Breast epithelium (tissue), 4 donors: ENCODE results near the gene C12orf75. TPM values are rescaled to one million over a fixed set of nuclear protein-coding genes. Genes with fewer than 3 reads are reported as not detected.
"Not testable (repeated sequence)": the region's sequence is repeated elsewhere in the genome, so short reads cannot be mapped to it uniquely, and the experiment has no call there.

Experiments
- DNase-seq, 2 donors: peaks; one replicate each; pipeline ENCODE4 v3.0.0-alpha.2; 2019; ENCODE audit warnings: low spot score in 2 of 2
- H3K27ac ChIP-seq, 2 donors: fragments of 200-600 bp; sonication (generic) in 1 of 2; one replicate each; pipeline ENCODE4 v1.5.1; 2016 to 2019; ENCODE audit warnings: mild to moderate bottlenecking in 1 of 2
- H3K27me3 ChIP-seq, 2 donors: fragments of 200-600 bp; sonication (generic) in 1 of 2; one replicate each; pipeline versions ENCODE4 v1.5.1 to v1.6.0; 2017 to 2019; ENCODE audit warnings: control low read depth in 1 of 2, mild to moderate bottlenecking in 1 of 2
- H3K36me3 ChIP-seq: fragments of 200-600 bp; one replicate; pipeline ENCODE4 v1.5.1; 2019
- H3K4me1 ChIP-seq, 2 donors: fragments of 200-600 bp; sonication (generic); one replicate each; pipeline ENCODE4 v1.5.1; 2016 to 2019; ENCODE audit warnings: control low read depth in 1 of 2
- H3K4me3 ChIP-seq, 3 donors: fragments of 200-600 bp; sonication (generic); 1 replicate in 2 of 3; 2 replicates in 1 of 3; pipeline ENCODE4 v1.5.1; 2016 to 2019; ENCODE audit warnings: mild to moderate bottlenecking in 3 of 3, moderate library complexity in 2 of 3
- H3K9me3 ChIP-seq, 2 donors: fragments of 200-600 bp; sonication (generic) in 1 of 2; one replicate each; pipeline ENCODE4 v1.5.1; 2016 to 2019; ENCODE audit warnings: control low read depth in 1 of 2
- POLR2A ChIP-seq: fragments of 450-650 bp; IDR thresholded peaks from one replicate; pipeline ENCODE4 v1.6.1; 2016; ENCODE audit warnings: antibody characterized with exemption, mild to moderate bottlenecking, moderate library complexity
- POLR2AphosphoS5 ChIP-seq, 3 donors: sonication (generic); formaldehyde crosslinking; IDR thresholded peaks; one replicate each; pipeline ENCODE4 v1.6.1; 2017; ENCODE audit warnings: antibody characterized with exemption in 3 of 3
- intact Hi-C: fragments of 100-400 bp; cut with DNase I; formaldehyde crosslinking; loops from one replicate; pipeline ENCODE4 v1.15.1; 2023; ENCODE audit warnings: low total_unique reads
- total RNA-seq, 3 donors: library from RNA; depleted of rRNA; stranded (reverse); fragments of >200 nt; gene quantifications; one replicate each; pipeline ENCODE4 v1.1.0, GENCODE V29; 2016
- TF ChIP-seq, protein P1 (sequence below), 3 donors: fragments of 450-650 bp; IDR thresholded peaks; one replicate each; pipeline ENCODE4 v1.5.1; 2016 to 2017; ENCODE audit warnings: antibody characterized with exemption in 3 of 3, mild to moderate bottlenecking in 3 of 3, moderate library complexity in 3 of 3

C12orf75 gene
- total RNA-seq, 3 donors from 2014 or later, result 2.4 to 20.9 (median 20.0) TPM

DNA sequence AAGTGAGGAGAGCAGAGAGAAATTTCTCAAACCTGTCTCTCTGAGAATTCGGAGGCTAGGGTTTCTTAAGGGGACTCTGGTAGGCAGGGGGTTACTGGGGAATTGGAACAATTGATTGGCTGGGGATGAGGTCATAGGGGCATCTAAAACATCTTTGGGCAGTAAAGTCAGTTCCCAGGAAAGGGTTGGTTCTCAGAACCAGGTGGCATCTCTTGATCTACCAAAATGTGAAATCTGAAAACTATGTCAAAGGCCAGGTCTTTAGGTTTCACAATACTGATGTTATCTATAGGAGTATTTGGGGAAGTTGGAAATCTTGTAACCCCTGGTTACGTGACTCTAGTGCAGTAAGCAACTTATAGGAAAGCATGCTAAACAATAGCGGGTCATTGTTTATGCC is 6.9 kb downstream of the C12orf75 start:
- TF ChIP-seq POLR2AphosphoS5 (IDR thresholded peaks at IDR 0.05) (no peak), POLR2A (no peak)
- TF ChIP-seq, protein P1, sequence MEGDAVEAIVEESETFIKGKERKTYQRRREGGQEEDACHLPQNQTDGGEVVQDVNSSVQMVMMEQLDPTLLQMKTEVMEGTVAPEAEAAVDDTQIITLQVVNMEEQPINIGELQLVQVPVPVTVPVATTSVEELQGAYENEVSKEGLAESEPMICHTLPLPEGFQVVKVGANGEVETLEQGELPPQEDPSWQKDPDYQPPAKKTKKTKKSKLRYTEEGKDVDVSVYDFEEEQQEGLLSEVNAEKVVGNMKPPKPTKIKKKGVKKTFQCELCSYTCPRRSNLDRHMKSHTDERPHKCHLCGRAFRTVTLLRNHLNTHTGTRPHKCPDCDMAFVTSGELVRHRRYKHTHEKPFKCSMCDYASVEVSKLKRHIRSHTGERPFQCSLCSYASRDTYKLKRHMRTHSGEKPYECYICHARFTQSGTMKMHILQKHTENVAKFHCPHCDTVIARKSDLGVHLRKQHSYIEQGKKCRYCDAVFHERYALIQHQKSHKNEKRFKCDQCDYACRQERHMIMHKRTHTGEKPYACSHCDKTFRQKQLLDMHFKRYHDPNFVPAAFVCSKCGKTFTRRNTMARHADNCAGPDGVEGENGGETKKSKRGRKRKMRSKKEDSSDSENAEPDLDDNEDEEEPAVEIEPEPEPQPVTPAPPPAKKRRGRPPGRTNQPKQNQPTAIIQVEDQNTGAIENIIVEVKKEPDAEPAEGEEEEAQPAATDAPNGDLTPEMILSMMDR (IDR thresholded peaks at IDR 0.05), result no peak
- intact Hi-C loops, result no loop called here
- Histone ChIP-seq H3K27me3 (no peaks in the 10 kb centered on the region), H3K4me1 (no peaks in the 10 kb centered on the region), H3K27ac (no peak overlapping the region), H3K4me3 (no peak overlapping the region), H3K9me3 (peaks cover 0 to 8% of the 10 kb centered on the region in 2 donors), H3K36me3 (no peaks in the 10 kb centered on the region)
- DNase-seq, result no peak

- H3K4me3 ChIP-seq, result no peak overlapping the region
- H3K9me3 ChIP-seq, result peaks cover 0 to 8% of the 10 kb centered on the region in 2 donors
- DNase-seq, result no peak
- no peaks in the 10 kb centered on the region for H3K4me1 ChIP-seq
- no peak overlapping the region for H3K27ac ChIP-seq
- TF ChIP-seq, protein P1 (IDR thresholded peaks at IDR 0.05), result no peak
- TF ChIP-seq POLR2A (no peak), POLR2AphosphoS5 (IDR thresholded peaks at IDR 0.05) (no peak)
- H3K36me3 ChIP-seq, result no peaks in the 10 kb centered on the region
- H3K27me3 ChIP-seq, result no peaks in the 10 kb centered on the region
- intact Hi-C loops, result no loop called here
Observed at GRCh38 chr12:105338966-105339365, 8.5 kb downstream of the C12orf75 start.

- no peaks in the 10 kb centered on the region for H3K36me3 ChIP-seq
- no peaks in the 10 kb centered on the region for H3K27me3 ChIP-seq
- DNase-seq, result no peak
- H3K9me3 ChIP-seq, result peaks cover 0 to 8% of the 10 kb centered on the region in 2 donors
- H3K4me3 ChIP-seq, result no peak overlapping the region
- H3K27ac ChIP-seq, result no peak overlapping the region
- intact Hi-C loops, result no loop called here
- TF ChIP-seq, protein P1 (IDR thresholded peaks at IDR 0.05), result no peak
- no peak for TF ChIP-seq POLR2AphosphoS5 (IDR thresholded peaks at IDR 0.05)
- no peak for TF ChIP-seq POLR2A
- H3K4me1 ChIP-seq, result no peaks in the 10 kb centered on the region
Observed at GRCh38 chr12:105341010-105341409, 10.5 kb downstream of the C12orf75 start.

DNA sequence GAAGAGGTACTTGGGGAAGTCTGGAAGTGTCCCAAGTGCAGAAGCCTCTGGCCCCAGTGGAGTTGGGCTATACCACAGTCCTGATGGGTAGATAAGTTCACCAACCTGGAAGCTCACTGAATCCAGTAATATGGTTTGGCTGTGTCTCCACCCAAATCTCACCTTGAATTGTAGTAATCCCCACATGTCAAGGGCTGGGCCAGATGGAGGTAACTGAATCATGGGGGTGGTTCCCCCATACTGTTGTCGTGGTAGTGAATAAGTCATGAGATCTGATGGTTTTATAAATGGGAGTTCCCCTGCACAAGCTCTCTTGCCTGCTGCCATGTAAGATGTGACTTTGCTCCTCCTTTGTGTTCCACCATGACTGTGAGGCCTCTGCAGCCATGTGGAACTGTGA is 11.1 kb downstream of the C12orf75 start:
- H3K27me3 ChIP-seq, DNase-seq, intact Hi-C loops, H3K27ac ChIP-seq, H3K4me1 ChIP-seq, H3K36me3 ChIP-seq, H3K9me3 ChIP-seq, H3K4me3 ChIP-seq: not testable (repeated sequence)

- Histone ChIP-seq H3K27ac (no peak overlapping the region), H3K27me3 (no peaks in the 10 kb centered on the region), H3K4me1 (no peaks in the 10 kb centered on the region), H3K36me3 (no peaks in the 10 kb centered on the region), H3K4me3 (no peak overlapping the region), H3K9me3 (peaks cover 0 to 8% of the 10 kb centered on the region in 2 donors)
- no peak for TF ChIP-seq POLR2AphosphoS5 (IDR thresholded peaks at IDR 0.05)
- TF ChIP-seq, protein P1 (IDR thresholded peaks at IDR 0.05), result no peak
- DNase-seq, result no peak
- intact Hi-C loops, result no loop called here
Observed at GRCh38 chr12:105342464-105342863, 12.0 kb downstream of the C12orf75 start.

DNA sequence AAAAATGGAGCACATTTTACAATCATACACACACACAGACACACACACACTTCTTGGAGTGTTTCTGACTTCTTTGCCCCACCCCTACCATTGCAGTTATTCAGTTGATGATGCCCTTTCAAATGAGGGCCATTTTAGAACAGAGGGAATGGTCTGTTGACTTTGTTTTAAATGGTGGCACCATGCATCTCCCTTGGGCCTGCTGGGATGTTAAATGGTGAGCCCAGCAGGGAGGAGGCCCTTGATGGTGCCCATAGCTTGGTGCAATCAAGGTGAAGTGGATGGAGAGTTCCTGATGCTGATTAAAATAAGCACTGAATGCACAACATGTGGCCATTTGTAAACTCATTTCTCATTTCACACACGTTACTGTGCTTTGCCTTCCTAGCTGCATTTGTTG is 13.3 kb downstream of the C12orf75 start:
- no peaks in the 10 kb centered on the region for H3K27me3 ChIP-seq
- H3K9me3 ChIP-seq, result peaks cover 0 to 8% of the 10 kb centered on the region in 2 donors
- DNase-seq, result no peak
- no peaks in the 10 kb centered on the region for H3K36me3 ChIP-seq
- TF ChIP-seq POLR2AphosphoS5 (IDR thresholded peaks at IDR 0.05) (no peak), POLR2A (no peak)
- TF ChIP-seq, protein P1 (IDR thresholded peaks at IDR 0.05), result no peak
- intact Hi-C loops, result no loop called here
- H3K27ac ChIP-seq, result no peak overlapping the region
- H3K4me1 ChIP-seq, result no peaks in the 10 kb centered on the region
- H3K4me3 ChIP-seq, result no peak overlapping the region
